Erythroblast (primary cell): Measurements from ENCODE around the gene RBM23.
"Not testable (repeated sequence)": the region's sequence is repeated elsewhere in the genome, so short reads cannot be mapped to it uniquely, and the experiment has no call there.

ENCODE experiments used
- DNase-seq, 2 experiments: peaks; one replicate each; lab custom pipeline; 2025; lab: John Stamatoyannopoulos, UW
- GATA1 ChIP-seq: IDR thresholded peaks from 2 replicates; pipeline ENCODE4 v1.6.1; 2011; ENCODE audit warnings: low read depth, mild to moderate bottlenecking, control low read depth, low read length, moderate library complexity
- POLR2A ChIP-seq: IDR thresholded peaks from 2 replicates; pipeline ENCODE4 v1.6.1; 2011; ENCODE audit warnings: mild to moderate bottlenecking, low read length

Gene RBM23

DNA sequence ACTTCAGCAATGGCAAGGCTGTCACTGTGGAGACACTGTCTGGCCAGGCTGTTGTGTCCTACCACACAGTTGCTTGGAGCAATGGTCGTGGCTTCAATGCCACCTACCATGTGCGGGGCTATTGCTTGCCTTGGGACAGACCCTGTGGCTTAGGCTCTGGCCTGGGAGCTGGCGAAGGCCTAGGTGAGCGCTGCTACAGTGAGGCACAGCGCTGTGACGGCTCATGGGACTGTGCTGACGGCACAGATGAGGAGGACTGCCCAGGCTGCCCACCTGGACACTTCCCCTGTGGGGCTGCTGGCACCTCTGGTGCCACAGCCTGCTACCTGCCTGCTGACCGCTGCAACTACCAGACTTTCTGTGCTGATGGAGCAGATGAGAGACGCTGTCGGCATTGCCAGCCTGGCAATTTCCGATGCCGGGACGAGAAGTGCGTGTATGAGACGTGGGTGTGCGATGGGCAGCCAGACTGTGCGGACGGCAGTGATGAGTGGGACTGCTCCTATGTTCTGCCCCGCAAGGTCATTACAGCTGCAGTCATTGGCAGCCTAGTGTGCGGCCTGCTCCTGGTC lies 43.1 kb downstream of the RBM23 start:
- no peak for DNase-seq
- TF ChIP-seq GATA1 (no peak), POLR2A (no peak)

GRCh38 chr14:22875003-22875747 lies 43.8 kb downstream of the RBM23 start:
- DNase-seq: no peak
- no peak for TF ChIP-seq GATA1
- TF ChIP-seq POLR2A: no peak

- TF ChIP-seq POLR2A (no peak), GATA1 (no peak)
- DNase-seq: no peak
Observed at GRCh38 chr14:22872833-22873520, 46.0 kb downstream of the RBM23 start.

DNA sequence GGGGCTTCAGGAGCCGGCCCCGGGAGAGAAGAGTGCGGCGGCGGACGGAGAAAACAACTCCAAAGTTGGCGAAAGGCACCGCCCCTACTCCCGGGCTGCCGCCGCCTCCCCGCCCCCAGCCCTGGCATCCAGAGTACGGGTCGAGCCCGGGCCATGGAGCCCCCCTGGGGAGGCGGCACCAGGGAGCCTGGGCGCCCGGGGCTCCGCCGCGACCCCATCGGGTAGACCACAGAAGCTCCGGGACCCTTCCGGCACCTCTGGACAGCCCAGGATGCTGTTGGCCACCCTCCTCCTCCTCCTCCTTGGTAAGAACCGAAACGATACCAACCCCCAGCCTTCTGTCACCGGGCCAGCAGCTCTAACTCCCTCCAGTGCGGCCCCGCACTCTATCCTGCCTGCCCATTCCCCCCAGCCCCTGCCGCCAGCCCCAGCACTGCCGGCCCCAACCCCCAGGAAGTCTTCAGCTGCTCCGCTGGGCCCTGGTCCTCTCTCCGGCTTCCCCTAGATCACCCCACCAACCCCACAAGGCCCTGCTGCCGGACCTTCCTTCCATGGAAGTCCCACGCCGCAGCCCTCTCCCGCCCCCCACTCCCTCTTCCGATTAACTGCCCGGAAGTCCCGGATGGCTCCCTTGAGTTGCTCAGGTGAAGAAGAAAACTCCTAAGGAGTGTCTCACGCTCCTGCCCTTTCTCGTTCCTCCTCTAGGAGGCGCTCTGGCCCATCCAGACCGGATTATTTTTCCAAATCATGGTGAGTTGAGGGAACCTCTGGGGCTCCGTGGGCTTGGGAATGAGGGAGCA lies 46.7 kb downstream of the RBM23 start:
- TF ChIP-seq POLR2A (no peak), GATA1 (no peak)
- DNase-seq: peak; percentile 78 to 91

GRCh38 chr14:22871224-22872032 lies 47.5 kb downstream of the RBM23 start, which contains the start of gene LRP10:
LRP10 (plus strand) TSS chr14:22871740; CDS start chr14:22872304, 564 bp downstream.
- TF ChIP-seq POLR2A (peak; percentile 93), GATA1 (no peak)
- peak; percentile 94 to 95 for DNase-seq

- peak in 1 of 2 experiments; percentile 85 for DNase-seq
- TF ChIP-seq GATA1 (no peak), POLR2A (no peak)
Observed at GRCh38 chr14:22870811-22871223, 48.1 kb downstream of the RBM23 start.

- no peak for DNase-seq
- no peak for TF ChIP-seq POLR2A
- no peak for TF ChIP-seq GATA1
Observed at GRCh38 chr14:22866874-22867273, 52.1 kb downstream of the RBM23 start.

DNA sequence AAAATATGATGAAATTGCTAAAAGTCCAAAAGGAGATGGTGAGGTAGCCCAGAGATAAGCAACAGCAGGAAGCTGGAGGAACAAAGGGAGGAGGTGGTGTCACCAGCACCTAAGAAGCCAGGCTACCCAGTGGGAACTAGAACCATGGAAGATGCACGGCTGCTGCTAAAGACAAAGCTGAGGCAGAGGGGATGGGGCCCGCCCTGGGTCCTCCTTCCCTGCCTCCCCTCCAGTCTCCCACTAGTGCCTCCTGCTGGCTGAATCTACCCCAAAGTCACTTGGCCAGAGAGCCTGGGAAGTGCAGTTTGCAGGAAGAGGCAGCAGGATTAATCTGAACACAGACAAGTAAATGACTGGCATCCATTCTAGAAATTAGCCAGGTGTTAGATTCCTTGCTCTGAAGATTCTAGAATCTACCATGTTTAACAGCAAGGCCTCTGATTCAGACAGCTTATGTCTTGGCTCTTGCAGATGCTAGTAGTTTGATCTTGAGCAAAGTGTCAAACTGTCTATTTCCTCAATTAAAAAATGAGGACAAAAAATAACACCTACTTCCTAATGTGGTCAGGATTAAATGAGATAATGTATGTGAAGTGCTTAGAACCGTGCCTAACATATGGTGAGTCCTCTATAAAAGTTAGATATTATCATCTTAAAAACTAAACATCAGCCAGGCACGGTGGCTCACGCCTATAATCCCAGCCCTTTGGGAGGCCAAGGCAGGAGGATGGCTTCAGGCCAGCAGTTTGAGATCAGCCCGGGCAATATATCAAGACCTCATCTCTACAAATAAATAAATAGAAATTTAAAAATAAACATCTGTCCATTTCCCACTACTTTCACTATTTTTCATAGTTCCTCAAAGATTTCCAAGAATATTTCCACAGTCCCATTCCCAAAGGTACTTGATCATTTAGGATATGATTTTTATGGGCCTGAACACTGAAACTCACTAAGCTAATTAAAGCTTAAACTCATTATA lies 53.2 kb downstream of the RBM23 start:
- TF ChIP-seq POLR2A (no peak), GATA1 (no peak)
- DNase-seq: peak; percentile 47

GRCh38 chr14:22864979-22865378 lies 54.0 kb downstream of the RBM23 start:
- TF ChIP-seq GATA1: no peak
- no peak for TF ChIP-seq POLR2A
- DNase-seq: no peak

- no peak for TF ChIP-seq GATA1
- no peak for TF ChIP-seq POLR2A
- no peak for DNase-seq
Observed at GRCh38 chr14:22861651-22862050, 57.3 kb downstream of the RBM23 start.

- not testable (repeated sequence) for DNase-seq
Observed at GRCh38 chr14:22860377-22860776, 58.6 kb downstream of the RBM23 start.

DNA sequence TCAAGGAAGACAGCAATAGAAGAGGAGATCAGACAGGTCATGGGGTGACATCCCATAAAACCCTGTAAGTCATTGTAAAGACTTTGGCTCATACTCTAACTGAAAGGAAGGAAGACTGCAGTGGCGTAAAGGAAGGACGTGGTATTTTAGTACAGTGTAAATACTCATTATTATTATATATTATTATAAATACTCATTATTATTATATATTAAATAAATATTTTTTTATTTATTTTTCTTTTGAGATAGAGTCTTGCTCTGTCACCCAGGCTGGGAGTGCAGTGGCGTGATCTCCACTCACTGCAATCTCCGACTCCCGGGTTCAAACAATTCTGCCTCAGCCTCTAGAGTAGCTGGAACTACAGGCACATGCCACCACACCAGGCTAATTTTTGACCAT lies 62.5 kb downstream of the RBM23 start:
- DNase-seq: no peak

More for the DNA sequence above, 62.5 kb downstream of the RBM23 start:
- TF ChIP-seq GATA1: no peak
- TF ChIP-seq POLR2A: no peak
